Measurements from ENCODE around the gene ALDH4A1. TPM values are rescaled to one million over a fixed set of nuclear protein-coding genes. Genes with fewer than 3 reads are reported as not detected.

ALDH4A1 gene
- total RNA-seq, 2 experiments from 2014 or later, result 6.1 to 7.6 TPM

DNA sequence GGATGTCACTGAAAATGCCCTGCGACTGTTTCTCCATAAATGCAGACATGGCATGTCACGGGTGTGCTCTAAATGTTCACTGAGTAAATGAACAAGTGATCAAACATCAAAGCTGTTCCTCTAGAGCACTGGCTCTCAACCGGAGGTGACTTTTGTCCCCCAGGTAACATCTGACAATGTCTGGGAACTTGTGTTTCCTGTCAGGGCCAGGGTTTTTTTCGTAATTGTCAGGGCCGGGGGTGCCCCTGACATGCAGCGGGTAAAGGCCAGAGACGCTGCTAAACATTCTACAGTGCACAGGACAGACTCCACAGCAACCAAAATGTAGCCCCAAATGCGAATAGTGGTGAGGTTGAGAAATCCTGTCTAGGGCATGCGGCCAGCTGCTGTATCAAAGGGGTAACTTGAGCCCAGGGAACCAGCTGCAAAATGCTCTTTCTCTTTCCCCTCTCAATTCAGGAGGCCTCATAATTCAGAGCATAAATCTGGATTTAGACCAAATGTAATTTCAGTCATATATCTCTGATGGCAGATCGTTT is 2.0 kb downstream of the ALDH4A1 start:
- Histone ChIP-seq H3K36me3 (ENCODE audit: insufficient read depth, low read length) (no peaks in the 10 kb centered on the region), H3K9me3 (ENCODE audit: low read length) (no peaks in the 10 kb centered on the region), H3K4me3 (ENCODE audit: low read depth, low read length, poor library complexity, severe bottlenecking) (no peak overlapping the region), H3K4me2 (ENCODE audit: low read length) (no peak overlapping the region), H4K20me1 (ENCODE audit: insufficient read depth, low read length) (no peaks in the 10 kb centered on the region), H3K79me2 (ENCODE audit: insufficient read depth, low read depth, low read length) (no peaks in the 10 kb centered on the region), H2AFZ (ENCODE audit: low read length) (no peak overlapping the region), H3K27ac (ENCODE audit: low read depth, low read length, poor library complexity, severe bottlenecking) (no peak overlapping the region), H3K9me2 (ENCODE audit: insufficient read depth, low read length) (no peaks in the 10 kb centered on the region), H3K4me1 (ENCODE audit: insufficient read depth, low read length, poor library complexity, severe bottlenecking) (peaks cover 12% of the 10 kb centered on the region)
- POLR2A ChIA-PET, result interaction anchor here (0.5 kb wide), 1 partner anchor 231 kb away, joined by 7 read pairs; no protein-coding TSS in a partner anchor
- CTCF ChIA-PET (ENCODE audit: unreplicated experiment), result interaction anchor here (0.6 to 1.3 kb wide), 2 partner anchors 8 kb away, joined by 3 to 4 read pairs; no protein-coding TSS in a partner anchor
- TF ChIP-seq EZH2phosphoT487 (IDR thresholded peaks at IDR 0.05; ENCODE audit: borderline replicate concordance, low read depth, low read length), result no peak
- TF ChIP-seq, protein P1, sequence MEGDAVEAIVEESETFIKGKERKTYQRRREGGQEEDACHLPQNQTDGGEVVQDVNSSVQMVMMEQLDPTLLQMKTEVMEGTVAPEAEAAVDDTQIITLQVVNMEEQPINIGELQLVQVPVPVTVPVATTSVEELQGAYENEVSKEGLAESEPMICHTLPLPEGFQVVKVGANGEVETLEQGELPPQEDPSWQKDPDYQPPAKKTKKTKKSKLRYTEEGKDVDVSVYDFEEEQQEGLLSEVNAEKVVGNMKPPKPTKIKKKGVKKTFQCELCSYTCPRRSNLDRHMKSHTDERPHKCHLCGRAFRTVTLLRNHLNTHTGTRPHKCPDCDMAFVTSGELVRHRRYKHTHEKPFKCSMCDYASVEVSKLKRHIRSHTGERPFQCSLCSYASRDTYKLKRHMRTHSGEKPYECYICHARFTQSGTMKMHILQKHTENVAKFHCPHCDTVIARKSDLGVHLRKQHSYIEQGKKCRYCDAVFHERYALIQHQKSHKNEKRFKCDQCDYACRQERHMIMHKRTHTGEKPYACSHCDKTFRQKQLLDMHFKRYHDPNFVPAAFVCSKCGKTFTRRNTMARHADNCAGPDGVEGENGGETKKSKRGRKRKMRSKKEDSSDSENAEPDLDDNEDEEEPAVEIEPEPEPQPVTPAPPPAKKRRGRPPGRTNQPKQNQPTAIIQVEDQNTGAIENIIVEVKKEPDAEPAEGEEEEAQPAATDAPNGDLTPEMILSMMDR (conservative IDR thresholded peaks at IDR 0.05; ENCODE audit: low read length), result no peak
- no TSS peak for BruUV-seq (replicated peaks)
- DNase-seq (ENCODE audit: low spot score), result no peak
- intact Hi-C loops (cut with micrococcal nuclease; ENCODE audit: unreplicated experiment), result loop anchor here (10.0 kb wide), 1 partner anchor 194 kb away; no protein-coding TSS in a partner anchor

- Histone ChIP-seq H3K9me2 (ENCODE audit: insufficient read depth, low read length) (no peaks in the 10 kb centered on the region), H2AFZ (ENCODE audit: low read length) (no peak overlapping the region), H3K4me1 (ENCODE audit: insufficient read depth, low read length, poor library complexity, severe bottlenecking) (peaks cover 12% of the 10 kb centered on the region), H3K27ac (ENCODE audit: low read depth, low read length, poor library complexity, severe bottlenecking) (no peak overlapping the region), H3K36me3 (ENCODE audit: insufficient read depth, low read length) (no peaks in the 10 kb centered on the region), H3K79me2 (ENCODE audit: insufficient read depth, low read depth, low read length) (no peaks in the 10 kb centered on the region), H4K20me1 (ENCODE audit: insufficient read depth, low read length) (no peaks in the 10 kb centered on the region), H3K4me2 (ENCODE audit: low read length) (no peak overlapping the region), H3K9me3 (ENCODE audit: low read length) (no peaks in the 10 kb centered on the region), H3K4me3 (ENCODE audit: low read depth, low read length, poor library complexity, severe bottlenecking) (no peak overlapping the region)
- POLR2A ChIA-PET, result no interaction called here
- CTCF ChIA-PET (ENCODE audit: unreplicated experiment), result interaction anchor here (1.3 kb wide), 1 partner anchor 9 kb away, joined by 4 read pairs; no protein-coding TSS in a partner anchor
- TF ChIP-seq EZH2phosphoT487 (IDR thresholded peaks at IDR 0.05; ENCODE audit: borderline replicate concordance, low read depth, low read length), result no peak
- TF ChIP-seq, protein P1 (conservative IDR thresholded peaks at IDR 0.05; ENCODE audit: low read length), result no peak
- BruUV-seq (replicated peaks), result no TSS peak
- no peak for DNase-seq (ENCODE audit: low spot score)
- intact Hi-C loops (cut with micrococcal nuclease; ENCODE audit: unreplicated experiment), result loop anchor here (10.0 kb wide), 1 partner anchor 195 kb away; no protein-coding TSS in a partner anchor
These were observed 2.8 kb downstream of the ALDH4A1 start for GRCh38 chr1:18899363-18900049.

DNA sequence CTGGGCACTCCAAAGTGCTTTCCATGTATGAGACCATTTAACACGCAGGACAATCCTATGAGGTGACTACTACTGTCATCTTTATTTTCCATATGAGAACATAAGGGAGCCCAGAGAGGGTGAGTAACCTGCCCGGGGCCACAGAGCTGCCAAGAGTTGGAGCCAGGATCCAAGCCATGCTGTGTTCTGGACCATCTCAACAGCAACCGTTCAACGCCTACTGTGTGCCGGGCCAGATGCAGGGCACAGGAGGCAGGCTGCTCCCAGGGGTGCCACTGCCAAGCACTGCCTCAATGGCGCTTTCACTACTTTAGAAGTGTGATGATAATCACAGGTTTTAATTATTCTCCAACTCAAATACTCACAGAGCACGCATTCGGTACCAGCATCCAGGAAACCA is 3.8 kb downstream of the ALDH4A1 start:
- H3K27ac ChIP-seq (ENCODE audit: low read depth, low read length, poor library complexity, severe bottlenecking), result no peak overlapping the region
- H3K36me3 ChIP-seq (ENCODE audit: insufficient read depth, low read length), result no peaks in the 10 kb centered on the region
- H2AFZ ChIP-seq (ENCODE audit: low read length), result no peak overlapping the region
- DNase-seq (ENCODE audit: low spot score), result no peak
- no peak overlapping the region for H3K4me2 ChIP-seq (ENCODE audit: low read length)
- intact Hi-C loops (cut with micrococcal nuclease; ENCODE audit: unreplicated experiment), result no loop called here
- BruUV-seq (replicated peaks), result no TSS peak
- ChIA-PET POLR2A (no interaction called here), CTCF (ENCODE audit: unreplicated experiment) (no interaction called here)
- no peaks in the 10 kb centered on the region for H3K9me3 ChIP-seq (ENCODE audit: low read length)
- no peak overlapping the region for H3K4me3 ChIP-seq (ENCODE audit: low read depth, low read length, poor library complexity, severe bottlenecking)
- no peak for TF ChIP-seq EZH2phosphoT487 (IDR thresholded peaks at IDR 0.05; ENCODE audit: borderline replicate concordance, low read depth, low read length)
- TF ChIP-seq, protein P1 (conservative IDR thresholded peaks at IDR 0.05; ENCODE audit: low read length), result no peak
- peaks cover 11% of the 10 kb centered on the region for H3K4me1 ChIP-seq (ENCODE audit: insufficient read depth, low read length, poor library complexity, severe bottlenecking)
- H3K9me2 ChIP-seq (ENCODE audit: insufficient read depth, low read length), result no peaks in the 10 kb centered on the region
- no peaks in the 10 kb centered on the region for H3K79me2 ChIP-seq (ENCODE audit: insufficient read depth, low read depth, low read length)
- no peaks in the 10 kb centered on the region for H4K20me1 ChIP-seq (ENCODE audit: insufficient read depth, low read length)
